ENCODE measurements around the gene ADAMTS12. TPM values are rescaled to one million over a fixed set of nuclear protein-coding genes. Genes with fewer than 3 reads are reported as not detected.

Gene ADAMTS12
- total RNA-seq, 1 experiment from 2014 or later: 1.2 TPM

GRCh38 chr5:33736510-33736909, 155.3 kb downstream of the ADAMTS12 start:
- no peak overlapping the region for H3K4me3 Mint-ChIP-seq (ENCODE audit: low read depth, unreplicated experiment)
- DNase-seq: no peak
- no peaks in the 10 kb centered on the region for H3K36me3 Mint-ChIP-seq (ENCODE audit: insufficient read depth, unreplicated experiment)
- CTCF ChIA-PET: no interaction called here
- H3K27ac Mint-ChIP-seq (ENCODE audit: unreplicated experiment): no peak overlapping the region
- no peaks in the 10 kb centered on the region for H3K4me1 Mint-ChIP-seq (ENCODE audit: low read depth, unreplicated experiment)
- no peaks in the 10 kb centered on the region for H3K27me3 Mint-ChIP-seq (ENCODE audit: unreplicated experiment)
- no TSS peak for BruUV-seq (replicated peaks)
- TF ChIP-seq CTCF (IDR thresholded peaks at IDR 0.05; ENCODE audit: unreplicated experiment): no peak
- no peaks in the 10 kb centered on the region for H3K9me3 Mint-ChIP-seq (ENCODE audit: low read depth, unreplicated experiment)
- intact Hi-C loops (cut with micrococcal nuclease; ENCODE audit: unreplicated experiment): no loop called here

GRCh38 chr5:33735072-33735471, 156.7 kb downstream of the ADAMTS12 start:
- CTCF ChIA-PET: no interaction called here
- Mint-ChIP-seq H3K4me1 (ENCODE audit: low read depth, unreplicated experiment) (no peaks in the 10 kb centered on the region), H3K27me3 (ENCODE audit: unreplicated experiment) (no peaks in the 10 kb centered on the region), H3K27ac (ENCODE audit: unreplicated experiment) (no peak overlapping the region), H3K9me3 (ENCODE audit: low read depth, unreplicated experiment) (no peaks in the 10 kb centered on the region), H3K4me3 (ENCODE audit: low read depth, unreplicated experiment) (no peak overlapping the region), H3K36me3 (ENCODE audit: insufficient read depth, unreplicated experiment) (no peaks in the 10 kb centered on the region)
- intact Hi-C loops (cut with micrococcal nuclease; ENCODE audit: unreplicated experiment): no loop called here
- TF ChIP-seq CTCF (IDR thresholded peaks at IDR 0.05; ENCODE audit: unreplicated experiment): no peak
- no TSS peak for BruUV-seq (replicated peaks)
- no peak for DNase-seq

- CTCF ChIA-PET: no interaction called here
- Mint-ChIP-seq H3K27me3 (ENCODE audit: unreplicated experiment) (no peaks in the 10 kb centered on the region), H3K36me3 (ENCODE audit: insufficient read depth, unreplicated experiment) (no peaks in the 10 kb centered on the region), H3K27ac (ENCODE audit: unreplicated experiment) (no peak overlapping the region), H3K4me1 (ENCODE audit: low read depth, unreplicated experiment) (no peaks in the 10 kb centered on the region), H3K9me3 (ENCODE audit: low read depth, unreplicated experiment) (no peaks in the 10 kb centered on the region), H3K4me3 (ENCODE audit: low read depth, unreplicated experiment) (no peak overlapping the region)
- no peak for TF ChIP-seq CTCF (IDR thresholded peaks at IDR 0.05; ENCODE audit: unreplicated experiment)
- no TSS peak for BruUV-seq (replicated peaks)
- intact Hi-C loops (cut with micrococcal nuclease; ENCODE audit: unreplicated experiment): no loop called here
- DNase-seq: no peak
Measured at GRCh38 chr5:33734537-33734936, 157.3 kb downstream of the ADAMTS12 start.

- H3K4me1 Mint-ChIP-seq (ENCODE audit: low read depth, unreplicated experiment): no peaks in the 10 kb centered on the region
- intact Hi-C loops (cut with micrococcal nuclease; ENCODE audit: unreplicated experiment): no loop called here
- no peaks in the 10 kb centered on the region for H3K9me3 Mint-ChIP-seq (ENCODE audit: low read depth, unreplicated experiment)
- no peak for DNase-seq
- no peaks in the 10 kb centered on the region for H3K27me3 Mint-ChIP-seq (ENCODE audit: unreplicated experiment)
- H3K4me3 Mint-ChIP-seq (ENCODE audit: low read depth, unreplicated experiment): no peak overlapping the region
- no peak overlapping the region for H3K27ac Mint-ChIP-seq (ENCODE audit: unreplicated experiment)
- no peak for TF ChIP-seq CTCF (IDR thresholded peaks at IDR 0.05; ENCODE audit: unreplicated experiment)
- CTCF ChIA-PET: interaction anchor here (0.6 kb wide), 2 partner anchors 1139 to 1398 kb away, joined by 3 read pairs; no protein-coding TSS in a partner anchor
- no peaks in the 10 kb centered on the region for H3K36me3 Mint-ChIP-seq (ENCODE audit: insufficient read depth, unreplicated experiment)
- BruUV-seq (replicated peaks): no TSS peak
Measured at GRCh38 chr5:33733225-33733624, 158.6 kb downstream of the ADAMTS12 start.

Data from Calu3 (cell line).